HepG2 (cell line): Measurements from ENCODE around the gene NELFB. TPM values are rescaled to one million over a fixed set of nuclear protein-coding genes. Genes with fewer than 3 reads are reported as not detected.

Experiments used
- ATAC-seq: fragments of 200-7000 bp; cut with Tn5 transposase; 3 replicates; pipeline ENCODE4 v1.9.1; 2020; ENCODE audit warnings: mild to moderate bottlenecking, moderate library complexity
- BruUV-seq: library from RNA; stranded (reverse); fragments of 400-500 nt; replicated peaks from 2 replicates; lab custom pipeline; 2021; lab: Mats Ljungman, UMichigan
- CTCF ChIA-PET: fragments of 300-600 bp; formaldehyde crosslinking; extraction: SDS; loops from one replicate; lab custom pipeline; 2021; ENCODE audit warnings: low total read pairs, inconsistent platforms, low intra/inter-chr PET ratio; lab: Yijun Ruan, JAX
- POLR2A ChIA-PET: fragments of 350-600 bp; sonication (Branson Sonifier 250); formaldehyde crosslinking; loops from one replicate; lab custom pipeline; 2020; ENCODE audit warnings: antibody characterized with exemption, inconsistent platforms; lab: Yijun Ruan, JAX
- DNase-seq: peaks from one replicate; pipeline ENCODE4 v3.0.0-alpha.2; 2015; ENCODE audit warnings: low spot score
- FAIRE-seq: peaks from 3 replicates; lab custom pipeline; 2011; peaks lifted over from hg19 to GRCh38; lab: Jason Lieb, UNC
- H2AFZ ChIP-seq: one replicate; pipeline ENCODE4 v1.6.1; 2011; ENCODE audit warnings: low read length, inconsistent platforms
- H3K27ac ChIP-seq: fragments of 300-600 bp; 3 replicates; pipeline ENCODE4 v1.8.0; 2011; ENCODE audit warnings: mixed run types, mild to moderate bottlenecking, mixed read lengths, low read length, inconsistent platforms; ENCODE audit not compliant: insufficient read depth; ENCODE audit errors: extremely low read length
- H3K27me3 ChIP-seq, 2 experiments: fragments of 200-600 bp in 1 of 2; 2 replicates in 1 of 2; 3 replicates in 1 of 2; pipeline versions ENCODE4 v1.6.0 to v1.8.0; 2011; ENCODE audit warnings: low read length in 2 of 2, mild to moderate bottlenecking in 2 of 2, moderate library complexity in 2 of 2, inconsistent platforms in 1 of 2; ENCODE audit not compliant: insufficient read depth in 2 of 2, control insufficient read depth in 1 of 2
- H3K36me3 ChIP-seq, 2 experiments: fragments of 200-600 bp in 1 of 2; replicated peaks in 1 of 2; 2 replicates in 1 of 2; 3 replicates in 1 of 2; pipeline versions ENCODE4 v1.5.1 to v1.8.0; 2011; ENCODE audit warnings: low read length in 2 of 2, inconsistent platforms in 1 of 2; ENCODE audit not compliant: insufficient read depth in 2 of 2, control insufficient read depth in 1 of 2
- H3K4me1 ChIP-seq: 2 replicates; pipeline ENCODE4 v1.5.1; 2012; ENCODE audit warnings: low read length, inconsistent platforms; ENCODE audit not compliant: insufficient read depth
- H3K4me2 ChIP-seq: 2 replicates; pipeline ENCODE4 v1.6.0; 2011; ENCODE audit warnings: low read depth, low read length, inconsistent platforms
- H3K4me3 ChIP-seq, 3 experiments: fragments of 200-600 bp in 1 of 3; sonication (generic), shearing (Covaris generic) in 1 of 3; replicated peaks in 1 of 3; 2 replicates each; pipeline ENCODE4 v1.5.1; 2011 to 2016; ENCODE audit warnings: low read length in 3 of 3, inconsistent platforms in 2 of 3, low read depth in 2 of 3, mild to moderate bottlenecking in 2 of 3, control low read depth in 1 of 3, mixed read lengths in 1 of 3; ENCODE audit not compliant: insufficient read depth in 1 of 3
- H3K79me2 ChIP-seq: one replicate; pipeline ENCODE4 v1.6.1; 2011; ENCODE audit warnings: low read length, inconsistent platforms; ENCODE audit not compliant: insufficient read depth
- H3K9ac ChIP-seq: 2 replicates; pipeline ENCODE4 v1.6.0; 2011; ENCODE audit warnings: mild to moderate bottlenecking, low read depth, low read length, inconsistent platforms; ENCODE audit not compliant: insufficient read depth
- H3K9me3 ChIP-seq: 2 replicates; pipeline ENCODE4 v1.5.1; 2012; ENCODE audit warnings: mild to moderate bottlenecking, low read length
- H4K20me1 ChIP-seq: 2 replicates; pipeline ENCODE4 v1.6.0; 2011; ENCODE audit warnings: inconsistent platforms, mild to moderate bottlenecking, low read length, moderate library complexity; ENCODE audit not compliant: insufficient read depth
- TERF1 ChIP-seq: sonication (generic); formaldehyde crosslinking; IDR thresholded peaks from 2 replicates; pipeline ENCODE4 v1.8.0; 2022; ENCODE audit warnings: mild to moderate bottlenecking, missing genetic modification reagents, moderate library complexity
- WGBS: methylation state at CpG from one replicate; pipeline ENCODE4 v1.1.6; 2017; ENCODE audit warnings: low lambda C conversion rate; 5-methylcytosine and 5-hydroxymethylcytosine counted together
- in situ Hi-C: cut with HindIII; loops from 2 replicates; pipeline ENCODE4 v1.10.0; 2017; ENCODE audit warnings: low pct_unique_long_range_greater_than_20kb; ENCODE audit not compliant: extremely low pct_ligation_motif_present
- intact Hi-C: fragments of 100-400 bp; cut with micrococcal nuclease; formaldehyde crosslinking; loops from one replicate; pipeline ENCODE4 v1.10.0; 2022; ENCODE audit not compliant: unreplicated experiment
- polyA plus RNA-seq, 8 experiments: library from polyadenylated mRNA; depleted of rRNA in 3 of 8; stranded (reverse) in 7 of 8; unstranded in 1 of 8; fragments of >200 nt; fragmentation: Illumina TruSeq in 4 of 8; extraction: Trizol in 4 of 8; gene quantifications; 2 replicates each; pipeline versions ENCODE4 v1.2.1 to v1.2.3, GENCODE V29; 2011 to 2016; ENCODE audit warnings: low read depth in 4 of 8, missing spikeins in 1 of 8, mixed read lengths in 1 of 8; ENCODE audit not compliant: insufficient read depth in 1 of 8
- total RNA-seq, 5 experiments: library from RNA; depleted of rRNA; stranded (reverse); fragments of >200 nt; fragmentation: Illumina TruSeq; extraction: Trizol; gene quantifications; 2 replicates each; pipeline ENCODE4 v1.2.3, GENCODE V29; 2016; ENCODE audit warnings: low read depth in 1 of 5
- TF ChIP-seq, protein P1 (sequence below): sonication (generic); formaldehyde crosslinking; IDR thresholded peaks from 2 replicates; pipeline ENCODE4 v1.4.0; 2020; ENCODE audit warnings: mild to moderate bottlenecking, missing genetic modification reagents

The NELFB gene
- total and polyA plus RNA-seq, 2 of the 13 experiments (the other 11 are each of a cell fraction or from before 2014, with no cell fraction given): 26.5 to 45.8 TPM

DNA sequence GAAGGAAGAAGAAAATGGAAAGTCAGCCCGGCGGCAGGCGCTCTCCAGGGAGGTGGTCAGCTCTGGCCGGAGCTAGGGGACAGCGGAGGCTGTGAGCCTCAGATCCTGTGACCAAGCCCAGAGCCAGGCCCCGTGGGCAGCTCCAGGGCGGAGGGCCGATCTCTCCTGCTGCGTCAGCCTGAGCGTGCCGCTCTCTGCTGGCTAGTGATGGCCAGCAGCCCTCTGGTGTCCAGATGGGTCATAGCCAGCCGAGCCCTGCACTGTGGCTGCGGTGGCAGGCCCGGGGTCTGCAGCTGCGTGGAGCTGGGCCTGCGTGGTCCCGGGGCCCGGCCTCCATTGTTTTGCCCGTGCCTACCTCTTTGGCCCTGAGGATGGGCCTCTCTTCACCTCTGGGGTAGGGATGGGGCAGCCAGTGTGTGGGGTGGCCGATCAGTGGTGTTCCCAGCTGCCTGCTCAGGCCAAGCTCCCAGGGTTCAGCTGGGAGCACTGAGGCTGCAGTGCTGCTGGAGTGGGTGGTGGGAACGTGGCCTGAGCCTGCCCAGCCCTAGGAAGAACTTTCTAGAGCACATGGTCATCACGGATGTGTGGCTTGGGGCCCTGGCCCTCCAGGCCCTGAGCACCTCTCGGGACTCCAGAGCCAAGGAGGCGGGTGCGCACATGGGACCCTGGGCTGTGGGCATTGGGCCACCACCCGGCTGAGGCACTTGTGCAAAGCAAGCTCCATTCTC is 64.0 kb downstream of the NELFB start (continued):
- TF ChIP-seq, protein P1, sequence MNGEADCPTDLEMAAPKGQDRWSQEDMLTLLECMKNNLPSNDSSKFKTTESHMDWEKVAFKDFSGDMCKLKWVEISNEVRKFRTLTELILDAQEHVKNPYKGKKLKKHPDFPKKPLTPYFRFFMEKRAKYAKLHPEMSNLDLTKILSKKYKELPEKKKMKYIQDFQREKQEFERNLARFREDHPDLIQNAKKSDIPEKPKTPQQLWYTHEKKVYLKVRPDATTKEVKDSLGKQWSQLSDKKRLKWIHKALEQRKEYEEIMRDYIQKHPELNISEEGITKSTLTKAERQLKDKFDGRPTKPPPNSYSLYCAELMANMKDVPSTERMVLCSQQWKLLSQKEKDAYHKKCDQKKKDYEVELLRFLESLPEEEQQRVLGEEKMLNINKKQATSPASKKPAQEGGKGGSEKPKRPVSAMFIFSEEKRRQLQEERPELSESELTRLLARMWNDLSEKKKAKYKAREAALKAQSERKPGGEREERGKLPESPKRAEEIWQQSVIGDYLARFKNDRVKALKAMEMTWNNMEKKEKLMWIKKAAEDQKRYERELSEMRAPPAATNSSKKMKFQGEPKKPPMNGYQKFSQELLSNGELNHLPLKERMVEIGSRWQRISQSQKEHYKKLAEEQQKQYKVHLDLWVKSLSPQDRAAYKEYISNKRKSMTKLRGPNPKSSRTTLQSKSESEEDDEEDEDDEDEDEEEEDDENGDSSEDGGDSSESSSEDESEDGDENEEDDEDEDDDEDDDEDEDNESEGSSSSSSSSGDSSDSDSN: peak; percentile 74

GRCh38 chr9:137319739-137320551 is 64.8 kb downstream of the NELFB start:
- ATAC-seq (no peak), DNase-seq (no peak), FAIRE-seq (no peak)
- no peaks in the 10 kb centered on the region for H3K79me2 ChIP-seq
- no TSS peak for BruUV-seq
- no peak overlapping the region for H3K4me2 ChIP-seq
- H3K27me3 ChIP-seq: peaks cover 13 to 53% of the 10 kb centered on the region in 2 experiments
- no peak overlapping the region for H3K27ac ChIP-seq
- H2AFZ ChIP-seq: no peak overlapping the region
- CTCF ChIA-PET: interaction anchor here (0.5 kb wide), 1 partner anchor 20 kb away, joined by 3 read pairs; no protein-coding TSS in a partner anchor
- no peak for TF ChIP-seq TERF1 (CRISPR knock-in tag)
- H4K20me1 ChIP-seq: peaks cover 4% of the 10 kb centered on the region; the same call in 1 of the 2 replicates
- H3K36me3 ChIP-seq: no peaks in the 10 kb centered on the region
- no peak overlapping the region for H3K4me3 ChIP-seq
- POLR2A ChIA-PET: interaction anchor here (1.6 kb wide), 1 partner anchor 18 kb away, joined by 5 read pairs; the partner anchor contains the start of gene NRARP
- WGBS: 53% methylated on average over 4 of the region's 22 CpGs
- no peak overlapping the region for H3K9ac ChIP-seq
- peaks cover 14% of the 10 kb centered on the region for H3K4me1 ChIP-seq
- in situ Hi-C loops: no loop called here
- intact Hi-C loops: no loop called here
- no peaks in the 10 kb centered on the region for H3K9me3 ChIP-seq
